OCI-LY7 (cell line): Measurements from ENCODE around the gene CATSPERD. TPM values are rescaled to one million over a fixed set of nuclear protein-coding genes. Genes with fewer than 3 reads are reported as not detected.

Experiments used
- BruUV-seq: library from RNA; stranded (reverse); fragments of 400-500 nt; replicated peaks from 2 replicates; lab custom pipeline; 2021; lab: Mats Ljungman, UMichigan
- CTCF ChIA-PET: fragments of 300-600 bp; sonication (Branson Sonifier 250); formaldehyde crosslinking; loops from one replicate; lab custom pipeline; 2022; ENCODE audit warnings: antibody characterized with exemption; ENCODE audit not compliant: unreplicated experiment; lab: Charles Lee
- POLR2A ChIA-PET: fragments of 300-600 bp; sonication (Branson Sonifier 250); formaldehyde crosslinking; loops from one replicate; lab custom pipeline; 2022; ENCODE audit warnings: antibody characterized with exemption; lab: Charles Lee
- DNase-seq: peaks from one replicate; pipeline ENCODE4 v3.0.0-alpha.2; 2015; ENCODE audit warnings: low spot score
- H2AFZ ChIP-seq: fragments of 200-600 bp; sonication (generic), shearing (Covaris generic); 2 replicates; pipeline ENCODE4 v1.6.1; 2014; ENCODE audit warnings: mild to moderate bottlenecking, antibody characterized with exemption, low read length, moderate library complexity
- H3K27ac ChIP-seq: fragments of 200-600 bp; sonication (generic); 2 replicates; pipeline ENCODE4 v1.5.1; 2014; ENCODE audit warnings: mixed run types, low read depth, mild to moderate bottlenecking, moderate library complexity, low read length, inconsistent platforms; ENCODE audit not compliant: poor library complexity, severe bottlenecking
- H3K36me3 ChIP-seq: fragments of 200-600 bp; sonication (generic); 2 replicates; pipeline ENCODE4 v1.6.1; 2014; ENCODE audit warnings: mild to moderate bottlenecking, antibody characterized with exemption, low read length, moderate library complexity, mixed read lengths; ENCODE audit not compliant: insufficient read depth
- H3K4me1 ChIP-seq: fragments of 200-600 bp; sonication (generic); 2 replicates; pipeline ENCODE4 v1.5.1; 2014; ENCODE audit warnings: mild to moderate bottlenecking, low read length; ENCODE audit not compliant: insufficient read depth, poor library complexity, severe bottlenecking
- H3K4me2 ChIP-seq: fragments of 200-600 bp; sonication (generic); 2 replicates; pipeline ENCODE4 v1.6.1; 2014; ENCODE audit warnings: mild to moderate bottlenecking, low read length
- H3K4me3 ChIP-seq: fragments of 200-600 bp; sonication (generic); 2 replicates; pipeline ENCODE4 v1.5.1; 2014; ENCODE audit warnings: mild to moderate bottlenecking, low read depth, low read length; ENCODE audit not compliant: poor library complexity, severe bottlenecking
- H3K79me2 ChIP-seq: fragments of 200-600 bp; sonication (generic); 2 replicates; pipeline ENCODE4 v1.6.1; 2016; ENCODE audit warnings: low read depth, mild to moderate bottlenecking, low read length, moderate library complexity, mixed read lengths; ENCODE audit not compliant: insufficient read depth
- H3K9me2 ChIP-seq: fragments of 200-600 bp; sonication (generic); 2 replicates; pipeline ENCODE4 v1.6.1; 2016; ENCODE audit warnings: mild to moderate bottlenecking, low read length, mixed read lengths; ENCODE audit not compliant: insufficient read depth
- H3K9me3 ChIP-seq: fragments of 200-600 bp; sonication (generic); 2 replicates; pipeline ENCODE4 v1.6.1; 2014; ENCODE audit warnings: mild to moderate bottlenecking, mixed run types, low read length, mixed read lengths
- H4K20me1 ChIP-seq: fragments of 200-600 bp; sonication (generic); 2 replicates; pipeline ENCODE4 v1.6.1; 2014; ENCODE audit warnings: mild to moderate bottlenecking, antibody characterized with exemption, low read length, moderate library complexity, mixed read lengths; ENCODE audit not compliant: insufficient read depth
- EZH2phosphoT487 ChIP-seq: fragments of 200-600 bp; sonication (generic); IDR thresholded peaks from 2 replicates; pipeline ENCODE4 v1.6.1; 2018; ENCODE audit warnings: low read depth, borderline replicate concordance, mild to moderate bottlenecking, mixed run types, antibody characterized with exemption, low read length, moderate library complexity, mixed read lengths
- intact Hi-C: fragments of 100-400 bp; cut with micrococcal nuclease; formaldehyde crosslinking; loops from one replicate; pipeline ENCODE4 v1.10.0; 2022; ENCODE audit not compliant: unreplicated experiment
- total RNA-seq, 2 experiments: library from RNA; depleted of rRNA in 1 of 2; stranded (reverse); fragments of >200 nt in 1 of 2; shearing (Covaris generic) in 1 of 2; gene quantifications; 2 replicates each; pipeline ENCODE4 v1.2.3, GENCODE V29; 2014 to 2022
- TF ChIP-seq, protein P1 (sequence below): fragments of 200-600 bp; sonication (generic); conservative IDR thresholded peaks from 2 replicates; pipeline ENCODE4 v1.5.1; 2014; ENCODE audit warnings: mild to moderate bottlenecking, antibody characterized with exemption, low read length, moderate library complexity, mixed read lengths

CATSPERD gene
- total RNA-seq, 2 experiments from 2014 or later, result not detected

DNA sequence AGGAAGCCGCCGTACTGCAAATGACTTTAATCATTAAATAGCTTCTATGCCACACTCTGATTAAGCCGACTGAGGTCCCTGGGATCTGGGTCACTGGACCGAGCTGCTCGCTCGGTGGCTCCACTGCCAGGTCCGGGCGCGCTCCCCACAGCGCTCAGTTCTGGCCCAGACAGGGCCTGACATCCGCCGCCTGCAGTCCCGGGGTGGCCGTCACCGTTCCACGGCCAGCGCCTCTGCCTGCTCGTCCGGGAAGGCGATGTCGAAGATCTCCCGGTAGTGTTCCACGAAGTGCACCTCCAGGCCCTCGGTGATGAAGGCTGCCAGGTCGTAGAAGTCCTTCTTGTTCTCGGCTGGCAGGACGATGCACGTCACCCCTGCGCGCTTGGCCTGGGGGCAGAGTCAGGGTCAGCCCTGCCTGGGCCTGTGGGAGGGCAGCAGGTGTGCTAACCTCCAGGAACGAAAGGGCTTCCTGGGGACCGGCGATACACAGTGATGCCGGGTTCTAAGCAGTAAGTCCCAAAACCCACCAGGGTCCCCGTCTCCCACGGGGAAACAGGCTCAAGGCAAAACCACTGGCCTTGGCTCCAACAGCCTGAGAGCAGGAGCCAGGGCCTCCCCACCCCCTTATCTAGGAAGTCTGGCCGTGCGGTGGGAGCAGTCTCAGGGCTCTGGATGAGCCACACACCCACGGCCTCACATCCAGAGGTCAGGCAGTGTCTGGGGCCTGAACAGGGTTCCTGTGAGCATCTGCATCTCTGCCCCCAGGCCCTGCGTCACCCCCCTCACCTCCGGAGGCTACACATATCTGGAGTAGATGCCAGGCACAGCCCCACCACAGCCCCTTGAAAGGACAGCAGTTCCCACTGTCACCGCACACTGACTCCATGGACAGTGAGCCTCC lies 28.4 kb upstream of the CATSPERD start:
- H2AFZ ChIP-seq, result no peak overlapping the region
- no TSS peak for BruUV-seq
- CTCF ChIA-PET, result no interaction called here
- H3K9me2 ChIP-seq, result no peaks in the 10 kb centered on the region
- peaks cover 37% of the 10 kb centered on the region for H3K79me2 ChIP-seq
- H4K20me1 ChIP-seq, result 0 out of 2 replicates have a peak, but pooled peaks cover 6% of the 10 kb centered on the region
- TF ChIP-seq EZH2phosphoT487, result no peak
- TF ChIP-seq, protein P1, sequence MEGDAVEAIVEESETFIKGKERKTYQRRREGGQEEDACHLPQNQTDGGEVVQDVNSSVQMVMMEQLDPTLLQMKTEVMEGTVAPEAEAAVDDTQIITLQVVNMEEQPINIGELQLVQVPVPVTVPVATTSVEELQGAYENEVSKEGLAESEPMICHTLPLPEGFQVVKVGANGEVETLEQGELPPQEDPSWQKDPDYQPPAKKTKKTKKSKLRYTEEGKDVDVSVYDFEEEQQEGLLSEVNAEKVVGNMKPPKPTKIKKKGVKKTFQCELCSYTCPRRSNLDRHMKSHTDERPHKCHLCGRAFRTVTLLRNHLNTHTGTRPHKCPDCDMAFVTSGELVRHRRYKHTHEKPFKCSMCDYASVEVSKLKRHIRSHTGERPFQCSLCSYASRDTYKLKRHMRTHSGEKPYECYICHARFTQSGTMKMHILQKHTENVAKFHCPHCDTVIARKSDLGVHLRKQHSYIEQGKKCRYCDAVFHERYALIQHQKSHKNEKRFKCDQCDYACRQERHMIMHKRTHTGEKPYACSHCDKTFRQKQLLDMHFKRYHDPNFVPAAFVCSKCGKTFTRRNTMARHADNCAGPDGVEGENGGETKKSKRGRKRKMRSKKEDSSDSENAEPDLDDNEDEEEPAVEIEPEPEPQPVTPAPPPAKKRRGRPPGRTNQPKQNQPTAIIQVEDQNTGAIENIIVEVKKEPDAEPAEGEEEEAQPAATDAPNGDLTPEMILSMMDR, result no peak
- peak; percentile 51 for DNase-seq
- H3K9me3 ChIP-seq, result no peaks in the 10 kb centered on the region
- peaks cover 10% of the 10 kb centered on the region for H3K4me1 ChIP-seq
- intact Hi-C loops, result loop anchor here (1.0 to 2.0 kb wide), 3 partner anchors 28 to 99 kb away; partner anchors contain the start of genes CATSPERD, DUS3L, LONP1 and SAFB
- peak overlapping the region; percentile 73 for H3K27ac ChIP-seq
- peak overlapping the region; percentile 88 for H3K4me3 ChIP-seq
- H3K36me3 ChIP-seq, result peaks cover 69% of the 10 kb centered on the region
- H3K4me2 ChIP-seq, result peak overlapping the region; percentile 83
- POLR2A ChIA-PET, result interaction anchor here (0.6 kb wide), 1 partner anchor 100 kb away, joined by 3 read pairs; no protein-coding TSS in a partner anchor

DNA sequence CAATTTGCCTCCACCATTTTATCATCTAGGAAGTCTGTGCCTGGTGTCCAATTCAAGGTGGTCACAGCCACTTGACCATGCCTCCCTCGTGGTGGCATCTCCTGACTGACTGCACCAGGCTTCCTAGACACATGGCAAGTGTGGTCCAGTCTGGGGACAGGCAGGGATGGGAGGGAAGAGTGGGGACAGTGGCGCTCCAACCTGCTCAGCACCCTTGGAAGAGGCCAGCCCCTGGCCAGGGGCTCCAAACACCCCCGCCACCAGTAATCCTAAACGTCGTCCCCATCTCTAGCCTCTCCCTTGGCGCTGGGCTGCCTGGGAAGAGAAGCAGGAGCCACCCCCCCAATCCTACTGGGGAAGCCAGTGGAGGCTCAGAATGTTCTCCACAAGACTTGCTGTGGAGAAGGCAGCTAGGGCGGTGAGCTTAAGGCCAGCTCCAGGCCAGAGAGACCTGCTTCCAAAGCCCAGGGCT lies 27.7 kb upstream of the CATSPERD start:
- peak overlapping the region; percentile 73 for H3K27ac ChIP-seq
- peaks cover 7% of the 10 kb centered on the region for H3K4me1 ChIP-seq
- DNase-seq, result no peak
- peak overlapping the region; percentile 88 for H3K4me3 ChIP-seq
- CTCF ChIA-PET, result no interaction called here
- H3K79me2 ChIP-seq, result peaks cover 37% of the 10 kb centered on the region
- 0 out of 2 replicates have a peak, but pooled peaks cover 6% of the 10 kb centered on the region for H4K20me1 ChIP-seq
- no peaks in the 10 kb centered on the region for H3K9me3 ChIP-seq
- TF ChIP-seq EZH2phosphoT487, result no peak
- TF ChIP-seq, protein P1, result no peak
- no peaks in the 10 kb centered on the region for H3K9me2 ChIP-seq
- H3K36me3 ChIP-seq, result peaks cover 75% of the 10 kb centered on the region
- no TSS peak for BruUV-seq
- POLR2A ChIA-PET, result no interaction called here
- intact Hi-C loops, result no loop called here
- H3K4me2 ChIP-seq, result peak overlapping the region; percentile 83
- H2AFZ ChIP-seq, result no peak overlapping the region
